Left lung (tissue), 10 donors: ENCODE data around the gene SLCO3A1. TPM values are rescaled to one million over a fixed set of nuclear protein-coding genes. Genes with fewer than 3 reads are reported as not detected.
A peak's percentile ranks its signal among the peaks of the same experiment; 100 is the strongest.

Experiments used
- ATAC-seq: fragments of 200-7000 bp; cut with Tn5 transposase; one replicate; pipeline ENCODE4 v1.9.1; 2020; ENCODE audit warnings: moderate library complexity
- DNase-seq, 4 donors: peaks; one replicate each; pipeline ENCODE4 v3.0.0-alpha.2; 2013 to 2020
- H3K27ac ChIP-seq, 2 donors: fragments of 200-600 bp; sonication (generic) in 1 of 2; one replicate each; pipeline versions ENCODE4 v1.5.0 to v1.8.0; 2020 to 2021
- H3K27me3 ChIP-seq, 2 donors: fragments of 200-600 bp; sonication (generic) in 1 of 2; one replicate each; pipeline versions ENCODE4 v1.5.0 to v1.8.0; 2020 to 2021
- H3K36me3 ChIP-seq, 2 donors: fragments of 200-600 bp; sonication (generic) in 1 of 2; one replicate each; pipeline versions ENCODE4 v1.5.0 to v1.8.0; 2020 to 2021
- H3K4me1 ChIP-seq, 2 donors: fragments of 200-600 bp; one replicate each; pipeline ENCODE4 v1.8.0; 2021
- H3K4me3 ChIP-seq, 2 donors: fragments of 200-600 bp; sonication (generic) in 1 of 2; one replicate each; pipeline versions ENCODE4 v1.5.0 to v1.8.0; 2020 to 2021; ENCODE audit warnings: mild to moderate bottlenecking in 1 of 2
- H3K9me3 ChIP-seq, 2 donors: fragments of 200-600 bp; sonication (generic) in 1 of 2; one replicate each; pipeline versions ENCODE4 v1.5.0 to v1.8.0; 2020 to 2021
- CTCF ChIP-seq, 2 donors: fragments of 200-600 bp; sonication (generic) in 1 of 2; IDR thresholded peaks; one replicate each; pipeline versions ENCODE4 v1.5.0 to v1.8.0; 2021; ENCODE audit warnings: antibody characterized with exemption in 2 of 2
- intact Hi-C, 2 donors: fragments of 100-400 bp; cut with DNase I; formaldehyde crosslinking; loops; one replicate each; pipeline versions ENCODE4 v1.11.2 to v1.14.2; 2022
- polyA plus RNA-seq, 6 donors: library from polyadenylated mRNA; unstranded; fragments of 120-200 nt; gene quantifications; one replicate each; pipeline ENCODE4 v1.2.1, GENCODE V29; 2013; ENCODE audit not compliant: insufficient read length in 6 of 6
- total RNA-seq, 2 donors: library from RNA; stranded (reverse); fragmentation: NEBNext Ultra II Directional; extraction: Animal tissue kit (Norgen Biotek cat#: 25700); gene quantifications; one replicate each; pipeline ENCODE4 v1.2.1, GENCODE V29; 2021
- donor health status: DM: no; HTN: yes; CAD: no.
- donor health status: DM: no; HTN: no; CAD: no.

Gene SLCO3A1
- total and polyA plus RNA-seq, 8 donors, result 7.7 to 49.0 (median 11.9) TPM

- no peaks in the 10 kb centered on the region for H3K36me3 ChIP-seq
- H3K4me1 ChIP-seq, result peaks cover 50 to 95% of the 10 kb centered on the region in 2 donors
- H3K27me3 ChIP-seq, result no peaks in the 10 kb centered on the region
- peak overlapping the region; percentile 90 to 93 for H3K27ac ChIP-seq
- no peak for TF ChIP-seq CTCF (IDR thresholded peaks at IDR 0.05)
- peak; percentile 69 for ATAC-seq
- H3K4me3 ChIP-seq, result no peak overlapping the region
- peak in 1 of 4 donors; percentile 61 for DNase-seq
- H3K9me3 ChIP-seq, result no peaks in the 10 kb centered on the region
- intact Hi-C loops, result loop anchor here in 1 of 2 donors (10.0 kb wide), 2 partner anchors 76 to 134 kb away; no protein-coding TSS in a partner anchor
These were observed 87.2 kb downstream of the SLCO3A1 start for GRCh38 chr15:91940496-91941381.

DNA sequence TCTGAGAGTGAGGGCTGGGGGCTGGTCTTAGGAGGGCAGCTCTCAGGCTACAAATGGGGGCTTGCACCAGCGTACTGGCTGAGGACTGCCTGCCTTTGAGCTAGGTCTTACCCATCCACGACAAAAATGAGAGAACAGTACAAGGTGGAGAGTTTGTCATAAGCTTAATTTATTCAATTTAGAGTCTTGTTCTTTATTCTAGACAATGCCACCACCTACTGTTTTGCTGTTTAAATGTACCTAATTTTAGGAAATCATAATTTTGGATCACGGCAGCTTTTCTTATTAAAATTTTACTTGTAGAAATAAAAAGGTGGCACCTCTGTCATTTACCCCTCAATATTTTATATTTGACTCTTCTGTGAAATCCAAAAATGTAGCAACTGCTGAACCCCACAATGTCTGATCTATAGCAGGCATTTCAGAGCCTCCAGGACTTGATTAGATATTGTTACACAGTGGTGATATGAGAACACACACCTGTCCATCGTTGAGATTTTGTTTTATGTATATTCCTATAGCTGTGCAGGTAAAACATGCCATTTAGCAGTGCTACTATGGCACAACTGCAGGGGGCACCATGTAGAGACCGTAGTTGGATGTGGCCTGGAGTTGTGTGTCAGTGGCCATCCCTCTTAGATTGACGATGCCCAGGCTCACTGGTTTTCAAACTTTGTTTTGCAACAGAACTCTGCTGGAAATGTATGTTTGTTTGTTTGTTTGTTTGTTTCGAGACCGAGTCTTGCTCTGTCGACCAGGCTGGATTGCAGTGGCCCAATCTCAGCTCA lies 88.6 kb downstream of the SLCO3A1 start:
- ATAC-seq (peak; percentile 17), DNase-seq (no peak)
- H3K27ac ChIP-seq, result peak overlapping the region; percentile 90 to 93
- H3K4me3 ChIP-seq, result no peak overlapping the region
- no peaks in the 10 kb centered on the region for H3K36me3 ChIP-seq
- intact Hi-C loops, result loop anchor here in 1 of 2 donors (10.0 kb wide), 2 partner anchors 77 to 133 kb away; no protein-coding TSS in a partner anchor
- no peaks in the 10 kb centered on the region for H3K27me3 ChIP-seq
- H3K4me1 ChIP-seq, result peaks cover 58 to 97% of the 10 kb centered on the region in 2 donors
- no peaks in the 10 kb centered on the region for H3K9me3 ChIP-seq
- TF ChIP-seq CTCF (IDR thresholded peaks at IDR 0.05), result no peak

DNA sequence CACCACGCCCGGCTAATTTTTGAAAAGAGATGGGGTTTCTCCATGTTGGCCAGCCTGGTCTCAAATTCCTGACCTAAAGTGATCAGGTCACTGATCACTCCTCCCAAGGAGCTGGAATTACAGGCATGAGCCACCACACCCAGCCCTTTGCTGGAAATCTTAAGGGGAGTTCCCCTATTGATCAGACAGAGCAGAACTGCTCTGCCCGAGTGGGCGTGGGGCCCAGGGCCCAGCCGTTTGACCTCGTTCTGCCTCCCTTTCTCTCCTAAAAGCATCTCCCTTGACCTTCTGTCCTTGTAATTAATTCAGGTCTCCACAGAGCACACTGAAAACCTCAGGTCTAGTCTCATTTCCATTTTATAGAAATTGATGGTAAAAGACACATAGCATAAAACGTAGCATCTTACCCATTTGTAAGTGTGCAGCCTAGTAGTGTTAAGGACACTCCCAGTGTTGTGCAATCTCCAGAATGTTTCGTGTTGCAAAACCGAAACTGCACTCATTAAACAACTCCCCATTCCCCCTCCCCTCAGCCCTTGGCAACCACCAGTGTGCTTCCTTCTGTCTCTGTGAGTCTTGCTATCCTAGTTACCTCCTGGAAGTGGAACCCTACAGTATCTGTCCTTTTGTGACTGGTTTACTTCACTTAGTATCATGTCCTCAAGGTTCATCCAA lies 89.3 kb downstream of the SLCO3A1 start:
- TF ChIP-seq CTCF (IDR thresholded peaks at IDR 0.05), result no peak
- Histone ChIP-seq H3K27ac (peak overlapping the region; percentile 90 to 93), H3K36me3 (no peaks in the 10 kb centered on the region), H3K4me3 (peak overlapping the region in 1 of 2 donors; percentile 6), H3K27me3 (no peaks in the 10 kb centered on the region), H3K4me1 (peaks cover 65 to 97% of the 10 kb centered on the region in 2 donors), H3K9me3 (no peaks in the 10 kb centered on the region)
- ATAC-seq (peak; percentile 70), DNase-seq (peak; percentile 82 to 96 (median 89))
- intact Hi-C loops, result loop anchor here in 1 of 2 donors (10.0 kb wide), 2 partner anchors 78 to 132 kb away; no protein-coding TSS in a partner anchor

DNA sequence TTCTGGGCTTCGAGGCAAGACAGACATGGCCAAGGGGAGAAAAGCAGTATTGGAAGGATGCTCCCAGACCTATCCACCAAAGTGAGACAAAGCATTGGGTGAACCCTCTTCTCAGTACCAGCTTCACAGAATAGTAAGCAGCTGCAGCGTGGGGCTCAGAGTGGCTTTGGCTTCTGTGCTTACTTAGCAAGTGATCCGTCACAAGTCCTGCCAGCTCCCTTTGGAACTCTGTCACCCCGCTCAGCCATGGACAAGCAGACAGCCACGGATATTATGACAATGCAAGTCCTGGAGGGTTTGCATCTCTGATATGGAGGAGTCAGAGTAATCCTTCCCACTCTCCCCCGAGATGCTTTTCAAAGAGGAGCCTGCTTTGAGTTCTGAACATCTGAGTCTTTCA lies 90.8 kb downstream of the SLCO3A1 start:
- intact Hi-C loops, result loop anchor here in 1 of 2 donors (10.0 kb wide), 2 partner anchors 80 to 130 kb away; no protein-coding TSS in a partner anchor
- H3K27me3 ChIP-seq, result no peaks in the 10 kb centered on the region
- H3K9me3 ChIP-seq, result no peaks in the 10 kb centered on the region
- H3K36me3 ChIP-seq, result no peaks in the 10 kb centered on the region
- H3K4me1 ChIP-seq, result peaks cover 73 to 100% of the 10 kb centered on the region in 2 donors
- DNase-seq (no peak), ATAC-seq (no peak)
- peak overlapping the region in 1 of 2 donors; percentile 93 for H3K27ac ChIP-seq
- no peak for TF ChIP-seq CTCF (IDR thresholded peaks at IDR 0.05)
- no peak overlapping the region for H3K4me3 ChIP-seq
